Measurements from ENCODE around the gene TCEA2.

Gene TCEA2

DNA sequence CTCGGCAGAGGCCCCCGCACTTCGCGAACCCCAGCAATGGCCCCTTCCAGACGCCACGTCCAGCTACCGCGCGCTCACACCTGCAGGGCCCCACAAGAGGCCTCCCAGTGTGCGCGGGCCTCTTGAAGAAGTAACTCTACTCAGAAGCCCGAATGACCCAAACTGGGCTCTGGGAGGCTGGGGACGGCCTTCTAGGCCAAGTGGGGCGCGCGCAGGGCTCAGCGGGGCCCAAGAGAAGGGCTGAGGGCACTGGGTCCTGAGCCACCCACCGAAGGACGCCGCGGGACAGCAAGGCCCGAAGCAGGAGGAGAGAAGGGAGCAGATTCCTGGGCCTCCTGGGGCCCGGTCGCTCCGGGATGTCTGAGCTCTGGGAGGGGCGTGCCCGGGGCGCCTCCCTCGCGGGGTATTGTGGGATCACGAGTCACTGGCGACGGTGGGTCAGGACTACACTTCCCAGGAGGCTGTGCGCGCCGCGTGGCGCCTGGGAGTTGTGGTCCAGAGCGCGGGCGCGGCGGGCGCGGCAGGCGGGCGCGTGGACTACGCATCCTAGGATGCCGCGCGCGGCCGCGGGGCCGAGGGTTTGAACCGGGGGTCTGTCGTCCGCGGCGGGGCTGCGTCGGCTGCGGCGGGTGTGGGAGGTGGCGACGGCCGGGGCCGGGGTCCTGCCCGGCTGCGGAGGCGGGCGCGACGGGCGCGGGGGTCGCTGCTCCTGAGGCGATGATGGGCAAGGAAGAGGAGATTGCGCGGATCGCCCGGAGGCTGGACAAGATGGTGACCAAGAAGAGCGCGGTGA is at the start of gene TCEA2:
Gene TCEA2, plus strand, starts transcription at position 603 of the 793 bp plus-strand sequence. Its CDS starts 115 bp downstream, at position 718.
- in situ Hi-C loops (cut with MboI; ENCODE audit: low sequenced_read_pairs), result no loop called here

DNA sequence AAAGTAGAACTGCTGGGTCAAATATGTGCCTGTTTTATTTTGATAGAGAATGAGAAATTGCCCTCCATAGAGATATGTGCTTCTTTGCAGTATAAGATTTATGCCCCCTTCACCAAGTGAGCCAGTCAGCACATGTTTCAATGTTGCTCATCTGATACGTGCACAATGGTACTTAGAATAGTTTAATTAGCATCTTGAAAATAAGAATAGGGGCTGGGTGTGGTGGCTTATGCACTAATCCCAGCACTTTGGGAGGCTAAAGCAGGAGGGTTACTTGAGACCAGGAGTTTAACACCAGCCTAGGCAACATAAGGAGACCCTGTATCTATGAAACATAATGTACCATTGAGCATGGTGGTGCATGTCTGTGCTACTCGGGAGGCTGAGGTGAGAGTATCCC is 47.4 kb upstream of the TCEA2 start:
- in situ Hi-C loops (cut with MboI; ENCODE audit: low sequenced_read_pairs), result no loop called here

- in situ Hi-C loops (cut with MboI; ENCODE audit: low sequenced_read_pairs), result no loop called here
Observed at GRCh38 chr20:64021124-64021975, 41.6 kb upstream of the TCEA2 start.

GRCh38 chr20:64022671-64023360 is 40.2 kb upstream of the TCEA2 start:
- in situ Hi-C loops (cut with MboI; ENCODE audit: low sequenced_read_pairs), result no loop called here

GRCh38 chr20:64023361-64024140 is 39.4 kb upstream of the TCEA2 start:
- in situ Hi-C loops (cut with MboI; ENCODE audit: low sequenced_read_pairs), result no loop called here

GRCh38 chr20:64024141-64024990 is 38.6 kb upstream of the TCEA2 start:
- in situ Hi-C loops (cut with MboI; ENCODE audit: low sequenced_read_pairs), result no loop called here

DNA sequence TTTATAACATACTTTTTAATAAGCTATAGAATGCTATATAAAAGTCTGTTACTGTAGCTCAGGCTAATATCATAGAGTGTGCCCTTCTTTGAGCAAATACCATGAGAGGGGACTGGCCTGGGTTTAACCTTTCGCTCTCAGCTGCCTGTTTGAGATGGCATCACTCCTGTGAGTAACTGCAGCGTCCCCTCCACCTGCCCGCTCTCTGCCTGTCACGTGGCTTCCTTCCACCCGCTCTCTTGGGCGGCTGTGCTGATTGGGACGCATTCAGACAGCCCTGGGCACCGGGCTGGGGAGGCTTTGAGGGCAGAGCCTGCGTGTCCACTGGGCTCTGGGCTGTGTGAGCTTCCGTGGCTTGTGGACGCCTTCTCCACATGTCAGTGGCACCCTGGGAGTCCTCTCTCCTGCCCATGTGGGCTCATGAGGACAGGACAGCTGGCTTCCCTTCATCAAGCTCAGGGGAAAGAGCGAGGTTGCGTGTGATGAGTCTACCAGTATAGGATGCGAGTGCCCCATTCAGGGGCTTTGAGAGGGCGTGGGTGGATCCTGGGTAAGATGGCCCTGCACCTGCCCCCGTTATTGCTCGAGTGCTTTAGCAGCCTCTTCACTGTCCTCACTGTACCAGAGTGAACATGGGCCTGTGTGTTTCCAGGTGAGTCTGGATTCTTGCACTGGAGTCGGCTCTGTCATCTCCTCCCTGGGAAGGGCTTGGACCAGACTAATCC is 37.7 kb upstream of the TCEA2 start:
- in situ Hi-C loops (cut with MboI; ENCODE audit: low sequenced_read_pairs), result no loop called here

- in situ Hi-C loops (cut with MboI; ENCODE audit: low sequenced_read_pairs), result no loop called here
Observed at GRCh38 chr20:64025826-64026412, 37.1 kb upstream of the TCEA2 start.

DNA sequence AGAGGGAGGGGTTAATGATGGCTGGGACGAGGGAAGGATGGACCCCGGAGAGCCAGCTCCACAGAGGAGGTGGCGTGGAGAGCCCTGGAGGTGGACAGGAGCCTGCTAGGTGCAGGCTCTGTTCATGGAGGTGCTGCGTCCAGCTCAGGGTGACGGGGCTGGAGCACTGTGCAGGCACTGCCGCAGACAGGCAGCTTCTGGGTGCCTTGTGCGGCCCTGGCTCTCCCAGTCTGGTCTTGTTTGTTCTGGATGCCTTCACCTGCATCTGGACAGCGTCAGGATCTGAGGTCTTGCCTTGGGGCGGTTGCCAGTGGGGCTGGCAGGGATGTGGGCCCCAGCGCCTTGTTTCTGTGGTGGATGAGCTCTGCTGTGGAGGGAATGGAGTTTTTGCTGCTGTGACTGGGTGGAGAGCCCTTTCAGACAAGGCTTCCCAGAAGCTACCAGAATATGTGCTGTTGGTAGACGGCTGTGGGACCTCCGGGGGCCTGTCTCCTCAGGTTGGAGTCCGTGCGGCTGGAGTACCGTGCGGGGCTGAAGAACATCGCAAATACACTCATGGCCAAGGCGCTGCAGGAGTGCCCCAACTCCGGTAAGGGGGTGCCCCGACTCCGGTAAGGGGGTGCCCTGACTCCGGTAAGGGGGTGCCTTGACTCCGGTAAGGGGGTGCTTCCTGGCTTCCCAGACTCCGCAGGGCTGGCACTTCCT is 34.9 kb upstream of the TCEA2 start:
- in situ Hi-C loops (cut with MboI; ENCODE audit: low sequenced_read_pairs), result no loop called here

DNA sequence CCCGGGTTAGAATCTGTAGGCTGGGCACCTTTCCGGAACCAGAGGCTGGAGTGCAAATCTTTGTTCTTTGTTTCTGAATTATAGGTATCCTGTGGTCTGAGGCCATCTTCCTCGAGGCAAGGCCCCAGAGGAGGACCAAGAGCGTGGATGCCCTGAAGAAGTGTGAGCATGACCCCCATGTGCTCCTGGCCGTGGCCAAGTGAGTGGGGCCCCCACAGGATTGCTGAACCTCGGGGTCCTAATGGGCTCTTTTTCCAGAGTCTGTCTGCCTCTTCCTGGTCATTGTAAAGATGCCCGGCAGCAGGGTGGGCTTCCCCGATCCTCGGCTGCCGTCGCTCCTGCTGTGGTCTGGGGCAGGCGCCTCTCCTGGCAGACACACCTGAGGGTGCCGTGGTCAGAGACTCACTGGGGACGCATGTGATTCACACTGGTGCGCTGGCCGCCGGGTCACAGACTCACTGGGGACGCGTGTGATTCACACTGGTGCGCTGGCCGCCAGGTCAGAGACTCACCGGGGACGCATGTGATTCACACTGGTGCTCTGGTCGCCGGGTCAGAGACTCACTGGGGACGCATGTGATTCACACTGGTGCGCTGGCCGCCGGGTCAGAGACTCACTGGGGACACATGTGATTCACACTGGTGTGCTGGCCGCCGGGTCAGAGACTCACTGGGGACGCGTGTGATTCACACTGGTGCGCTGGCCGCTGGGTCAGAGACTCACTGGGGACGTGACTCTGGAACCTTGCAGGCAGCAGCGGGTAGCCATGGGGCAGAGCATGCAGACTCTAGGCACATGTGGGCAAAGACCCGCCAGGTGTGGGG is 33.5 kb upstream of the TCEA2 start:
- in situ Hi-C loops (cut with MboI; ENCODE audit: low sequenced_read_pairs), result no loop called here

GRCh38 chr20:64030371-64031134 is 32.4 kb upstream of the TCEA2 start:
- in situ Hi-C loops (cut with MboI; ENCODE audit: low sequenced_read_pairs), result no loop called here

DNA sequence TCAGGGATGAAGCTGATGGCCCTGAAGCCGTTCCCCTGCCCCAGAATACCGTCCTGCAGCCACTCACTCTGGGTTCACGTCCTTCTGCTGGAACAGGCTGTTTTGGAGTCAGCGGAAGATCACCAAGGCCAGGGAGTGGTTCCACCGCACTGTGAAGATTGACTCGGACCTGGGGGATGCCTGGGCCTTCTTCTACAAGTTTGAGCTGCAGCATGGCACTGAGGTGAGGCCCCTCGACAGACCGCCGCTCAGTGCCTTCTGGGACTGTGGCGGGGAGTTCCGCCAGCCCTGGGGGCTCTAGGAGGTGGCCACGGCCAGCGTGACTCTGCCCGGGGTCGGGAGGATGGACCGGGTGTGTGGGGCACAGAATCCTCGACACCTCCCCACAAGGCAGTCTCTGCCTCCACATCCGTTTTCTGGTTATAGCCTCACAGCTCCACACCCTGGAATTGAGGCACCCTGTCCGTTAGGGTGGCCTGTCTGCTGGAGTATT is 31.1 kb upstream of the TCEA2 start:
- in situ Hi-C loops (cut with MboI; ENCODE audit: low sequenced_read_pairs), result no loop called here

DNA sequence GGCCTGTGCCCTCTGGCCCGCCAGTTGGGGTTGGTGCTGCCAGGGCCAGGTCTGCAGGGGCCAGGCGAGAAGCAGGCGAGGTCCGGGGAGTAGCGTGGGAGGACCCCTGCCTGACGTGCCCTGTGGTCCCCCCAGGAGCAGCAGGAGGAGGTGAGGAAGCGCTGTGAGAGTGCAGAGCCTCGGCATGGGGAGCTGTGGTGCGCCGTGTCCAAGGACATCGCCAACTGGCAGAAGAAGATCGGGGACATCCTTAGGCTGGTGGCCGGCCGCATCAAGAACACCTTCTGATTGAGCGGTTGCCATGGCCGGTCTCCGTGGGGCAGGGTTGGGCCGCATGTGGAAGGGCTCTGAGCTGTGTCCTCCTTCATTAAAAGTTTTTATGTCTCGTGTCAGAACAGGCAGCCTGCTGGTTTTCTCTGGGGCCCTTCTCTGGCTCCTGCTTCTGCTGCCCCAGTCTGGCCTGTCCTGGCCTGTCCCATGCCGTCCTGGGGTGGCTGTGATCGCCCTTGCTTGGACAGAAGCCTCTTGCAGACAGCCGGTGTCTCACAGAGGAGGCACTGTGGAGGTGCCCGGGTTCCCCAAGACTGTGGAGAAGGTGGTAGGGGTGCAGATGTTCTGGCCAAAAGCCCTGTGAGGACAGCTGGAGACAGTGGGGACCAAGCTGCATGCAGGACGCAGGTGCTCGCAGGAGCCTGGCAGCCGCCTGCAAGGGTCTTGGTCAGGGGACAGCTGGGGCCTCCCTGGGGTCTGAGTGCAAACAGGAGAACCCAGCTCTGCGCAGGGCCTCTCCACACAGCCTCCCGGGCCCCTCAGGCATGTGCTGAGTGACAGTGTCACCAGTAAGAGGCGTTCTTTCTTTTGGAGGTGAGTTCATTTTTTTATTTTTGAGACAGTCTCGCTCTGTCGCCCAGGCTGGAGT is 30.0 kb upstream of the TCEA2 start:
- in situ Hi-C loops (cut with MboI; ENCODE audit: low sequenced_read_pairs), result no loop called here

DNA sequence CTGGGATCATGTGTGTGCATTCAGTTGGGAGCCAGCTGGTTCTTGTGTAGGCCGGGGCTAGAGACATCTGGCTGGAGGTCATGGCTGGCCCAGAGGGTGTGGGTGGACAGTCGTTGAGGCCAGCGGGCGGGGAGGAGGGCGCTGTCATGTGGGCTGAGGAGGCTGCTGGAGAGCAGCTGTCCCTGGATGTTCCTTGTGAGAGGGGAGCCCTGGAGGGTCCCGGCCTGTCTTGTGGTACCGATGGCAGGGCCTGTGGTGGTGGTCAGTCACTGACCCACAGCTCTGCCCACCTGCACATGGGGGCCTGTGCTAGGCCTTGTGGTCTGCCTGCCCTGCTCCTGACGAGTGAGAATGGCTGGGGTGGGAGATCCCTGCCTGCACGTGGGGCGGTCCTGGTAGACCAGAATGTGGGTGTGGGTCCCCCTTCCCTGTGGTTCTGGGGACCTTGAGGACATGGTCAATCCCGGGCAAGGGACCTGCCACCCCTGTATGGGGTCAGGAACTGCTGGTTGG is 29.0 kb upstream of the TCEA2 start:
- in situ Hi-C loops (cut with MboI; ENCODE audit: low sequenced_read_pairs), result no loop called here
